ENCODE measurements around the gene IER5. TPM values are rescaled to one million over a fixed set of nuclear protein-coding genes. Genes with fewer than 3 reads are reported as not detected.

Gene IER5
- polyA plus RNA-seq, 1 of the 3 experiments (the other 2 are of a cell fraction) = 52.9 TPM

GRCh38 chr1:181135437-181135731, 46.9 kb downstream of the IER5 start:
- 83% methylated on average over 2 of the region's 2 CpGs for WGBS (ENCODE audit: low lambda C conversion rate)
- no peak overlapping the region for H2AFZ ChIP-seq (ENCODE audit: low read depth)

DNA sequence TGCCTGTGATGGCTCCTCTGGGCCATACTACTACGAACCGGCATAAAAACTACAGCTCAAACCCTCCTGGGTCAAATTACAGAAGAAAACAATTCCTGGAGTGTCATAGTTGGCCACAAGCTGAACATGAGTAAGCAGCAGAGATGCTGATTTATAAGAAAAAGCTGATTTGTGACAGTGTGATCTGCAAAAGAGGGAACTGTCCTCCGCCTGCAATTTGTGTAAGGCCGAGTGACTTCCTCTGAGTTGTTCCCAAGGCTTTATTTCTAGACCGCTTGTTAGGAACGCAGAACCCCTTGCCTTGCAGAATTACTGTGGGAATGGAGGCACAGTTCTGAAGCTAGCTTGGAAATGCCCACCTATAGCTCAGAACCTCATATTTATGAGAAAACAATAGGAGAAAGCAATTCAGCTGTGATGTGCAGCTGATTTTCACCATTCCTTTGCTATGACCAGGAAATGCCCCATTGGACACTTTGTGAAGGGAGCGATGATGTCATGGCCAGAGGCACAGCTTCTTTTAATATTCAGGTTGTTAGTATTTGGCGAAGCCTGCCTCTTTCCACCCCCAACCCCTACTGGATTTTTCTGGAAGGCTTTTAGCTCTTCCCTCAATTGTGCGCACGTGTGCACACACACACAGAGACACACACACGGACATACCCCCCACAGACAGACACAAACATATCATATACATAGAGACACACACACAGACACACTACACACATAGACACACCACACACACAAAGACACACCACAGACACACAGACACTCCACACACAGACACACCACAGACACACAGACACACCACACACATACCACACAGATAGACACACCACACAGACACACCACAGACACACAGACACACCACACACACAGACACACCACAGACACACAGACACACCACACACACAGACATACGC, 47.6 kb downstream of the IER5 start:
- Histone ChIP-seq H3K79me2 (ENCODE audit: insufficient read depth) (no peaks in the 10 kb centered on the region), H3K4me2 (peak overlapping the region; percentile 9), H2AFZ (ENCODE audit: low read depth) (no peak overlapping the region), H3K27ac (ENCODE audit: low read depth in 2 of 2, low read length in 1 of 2) (peak overlapping the region; percentile 87 to 96), H3K9ac (peak overlapping the region; percentile 71), H3K9me3 (no peaks in the 10 kb centered on the region), H3K9me2 (no peaks in the 10 kb centered on the region), H3K36me3 (replicated peaks in 1 of 2; ENCODE audit: control insufficient read depth in 1 of 2, insufficient read depth in 2 of 2, low read length in 1 of 2) (no peaks in the 10 kb centered on the region), H3F3A (replicated peaks; ENCODE audit: insufficient read depth) (peaks cover 11% of the 10 kb centered on the region), H3K27me3 (ENCODE audit: insufficient read depth) (no peaks in the 10 kb centered on the region), H4K20me1 (ENCODE audit: insufficient read depth) (no peaks in the 10 kb centered on the region), H3K4me1 (ENCODE audit: control insufficient read depth in 1 of 2, insufficient read depth in 2 of 2, low read depth in 1 of 2, low read length in 1 of 2) (peaks cover 25 to 35% of the 10 kb centered on the region in 2 experiments), H3K4me3 (ENCODE audit: low read depth in 2 of 2, low read length in 1 of 2) (no peak overlapping the region)
- DNase-seq = peak; percentile 42
- ChIA-PET POLR2A (interaction anchor here (0.9 to 2.3 kb wide), 9 partner anchors 9 to 209 kb away, joined by 3 to 10 read pairs (median 3); partner anchors contain the start of gene IER5), CTCF (interaction anchor here (0.6 to 1.5 kb wide), 11 partner anchors 8 to 254 kb away, joined by 3 to 6 read pairs (median 4); partner anchors contain the start of gene IER5)
- 59% methylated on average over 12 of the region's 12 CpGs for WGBS (ENCODE audit: low lambda C conversion rate)
- TF ChIP-seq, protein P1, sequence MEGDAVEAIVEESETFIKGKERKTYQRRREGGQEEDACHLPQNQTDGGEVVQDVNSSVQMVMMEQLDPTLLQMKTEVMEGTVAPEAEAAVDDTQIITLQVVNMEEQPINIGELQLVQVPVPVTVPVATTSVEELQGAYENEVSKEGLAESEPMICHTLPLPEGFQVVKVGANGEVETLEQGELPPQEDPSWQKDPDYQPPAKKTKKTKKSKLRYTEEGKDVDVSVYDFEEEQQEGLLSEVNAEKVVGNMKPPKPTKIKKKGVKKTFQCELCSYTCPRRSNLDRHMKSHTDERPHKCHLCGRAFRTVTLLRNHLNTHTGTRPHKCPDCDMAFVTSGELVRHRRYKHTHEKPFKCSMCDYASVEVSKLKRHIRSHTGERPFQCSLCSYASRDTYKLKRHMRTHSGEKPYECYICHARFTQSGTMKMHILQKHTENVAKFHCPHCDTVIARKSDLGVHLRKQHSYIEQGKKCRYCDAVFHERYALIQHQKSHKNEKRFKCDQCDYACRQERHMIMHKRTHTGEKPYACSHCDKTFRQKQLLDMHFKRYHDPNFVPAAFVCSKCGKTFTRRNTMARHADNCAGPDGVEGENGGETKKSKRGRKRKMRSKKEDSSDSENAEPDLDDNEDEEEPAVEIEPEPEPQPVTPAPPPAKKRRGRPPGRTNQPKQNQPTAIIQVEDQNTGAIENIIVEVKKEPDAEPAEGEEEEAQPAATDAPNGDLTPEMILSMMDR (IDR thresholded peaks at IDR 0.05) = no peak
- no peak for TF ChIP-seq RXRA (IDR thresholded peaks at IDR 0.05; ENCODE audit: borderline replicate concordance, low read depth)
- TF ChIP-seq TEAD4 (IDR thresholded peaks at IDR 0.05; ENCODE audit: borderline replicate concordance, insufficient read depth) = no peak
- TF ChIP-seq IRF3 (IDR thresholded peaks at IDR 0.05; ENCODE audit: low read depth, low read length) = no peak
- no peak for TF ChIP-seq GABPA (IDR thresholded peaks at IDR 0.05; ENCODE audit: low read depth)
- TF ChIP-seq FOXJ3 (CRISPR knock-in tag; IDR thresholded peaks at IDR 0.05) = no peak
- TF ChIP-seq RAD21 (IDR thresholded peaks at IDR 0.05; ENCODE audit: low read length) = no peak
- TF ChIP-seq MAX (IDR thresholded peaks at IDR 0.05; ENCODE audit: low read depth) = peak; percentile 78; the same call in 1 of the 2 replicates
- TF ChIP-seq, protein P2, sequence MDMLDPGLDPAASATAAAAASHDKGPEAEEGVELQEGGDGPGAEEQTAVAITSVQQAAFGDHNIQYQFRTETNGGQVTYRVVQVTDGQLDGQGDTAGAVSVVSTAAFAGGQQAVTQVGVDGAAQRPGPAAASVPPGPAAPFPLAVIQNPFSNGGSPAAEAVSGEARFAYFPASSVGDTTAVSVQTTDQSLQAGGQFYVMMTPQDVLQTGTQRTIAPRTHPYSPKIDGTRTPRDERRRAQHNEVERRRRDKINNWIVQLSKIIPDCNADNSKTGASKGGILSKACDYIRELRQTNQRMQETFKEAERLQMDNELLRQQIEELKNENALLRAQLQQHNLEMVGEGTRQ (IDR thresholded peaks at IDR 0.05; ENCODE audit: borderline replicate concordance, low read depth, low read length) = no peak
- TF ChIP-seq MXI1 (IDR thresholded peaks at IDR 0.05; ENCODE audit: low read depth, low read length) = no peak
- TF ChIP-seq JUND (IDR thresholded peaks at IDR 0.05) = no peak; the same call in 1 of the 2 replicates
- no peak for TF ChIP-seq GATA2 (CRISPR knock-in tag; IDR thresholded peaks at IDR 0.05)
- no peak for TF ChIP-seq ELF1 (IDR thresholded peaks at IDR 0.05)
- no peak for TF ChIP-seq CHD2 (IDR thresholded peaks at IDR 0.05; ENCODE audit: low read length, partially characterized antibody)
- 0 out of 2 replicates have a peak, but pooled peaks have one; percentile 19 for TF ChIP-seq TAF1 (IDR thresholded peaks at IDR 0.05; ENCODE audit: borderline replicate concordance, low read depth, low read length)
- no peak for TF ChIP-seq RCOR1 (IDR thresholded peaks at IDR 0.05; ENCODE audit: low read length)

More at GRCh38 chr1:181135437-181135731, 46.9 kb downstream of the IER5 start:
- H3K4me2 ChIP-seq = peak overlapping the region; percentile 9; the same call in 1 of the 2 replicates
- peaks cover 25 to 28% of the 10 kb centered on the region in 2 experiments for H3K4me1 ChIP-seq (ENCODE audit: control insufficient read depth in 1 of 2, insufficient read depth in 2 of 2, low read depth in 1 of 2, low read length in 1 of 2)
- ChIA-PET POLR2A (interaction anchor here (0.9 to 2.3 kb wide), 7 partner anchors 18 to 209 kb away, joined by 3 to 10 read pairs (median 4); partner anchors contain the start of gene IER5), CTCF (interaction anchor here (0.6 to 1.5 kb wide), 10 partner anchors 9 to 97 kb away, joined by 3 to 5 read pairs (median 4); partner anchors contain the start of gene IER5)
- peak; percentile 68 for DNase-seq
- no peaks in the 10 kb centered on the region for H3K9me2 ChIP-seq
- no peaks in the 10 kb centered on the region for H4K20me1 ChIP-seq (ENCODE audit: insufficient read depth)
- H3K4me3 ChIP-seq (ENCODE audit: low read depth in 2 of 2, low read length in 1 of 2) = no peak overlapping the region
- no peaks in the 10 kb centered on the region for H3K9me3 ChIP-seq
- H3K79me2 ChIP-seq (ENCODE audit: insufficient read depth) = no peaks in the 10 kb centered on the region
- H3K36me3 ChIP-seq (replicated peaks in 1 of 2; ENCODE audit: control insufficient read depth in 1 of 2, insufficient read depth in 2 of 2, low read length in 1 of 2) = no peaks in the 10 kb centered on the region
- H3F3A ChIP-seq (replicated peaks; ENCODE audit: insufficient read depth) = peaks cover 11% of the 10 kb centered on the region
- peak overlapping the region; percentile 87 to 96 for H3K27ac ChIP-seq (ENCODE audit: low read depth in 2 of 2, low read length in 1 of 2)
- TF ChIP-seq, protein P1 (IDR thresholded peaks at IDR 0.05) = peak; percentile 39
- TF ChIP-seq RAD21 (IDR thresholded peaks at IDR 0.05; ENCODE audit: low read length) = 0 out of 2 replicates have a peak, but pooled peaks have one; percentile 29
- TF ChIP-seq TAF1 (IDR thresholded peaks at IDR 0.05; ENCODE audit: borderline replicate concordance, low read depth, low read length) = no peak
- peak; percentile 4; the same call in 1 of the 2 replicates for TF ChIP-seq SMC3 (IDR thresholded peaks at IDR 0.05; ENCODE audit: low read depth, low read length)
- H3K27me3 ChIP-seq (ENCODE audit: insufficient read depth) = no peaks in the 10 kb centered on the region
- peak overlapping the region; percentile 71 for H3K9ac ChIP-seq
